HepG2 (cell line): Measurements from ENCODE around the gene TGFBR1.

Experiments used
- BRCA1 ChIP-seq: sonication (generic); formaldehyde crosslinking; IDR thresholded peaks from 2 replicates; pipeline ENCODE4 v1.4.0; 2020; ENCODE audit warnings: missing genetic modification reagents
- CENPT ChIP-seq: sonication (generic); formaldehyde crosslinking; IDR thresholded peaks from 2 replicates; pipeline ENCODE4 v1.8.0; 2022; ENCODE audit warnings: low read depth, mild to moderate bottlenecking, moderate library complexity, missing genetic modification reagents
- CTCF ChIP-seq: sonication (generic); formaldehyde crosslinking; IDR thresholded peaks from 2 replicates; pipeline ENCODE4 v1.5.0; 2020; ENCODE audit warnings: mild to moderate bottlenecking, missing genetic modification reagents, moderate library complexity
- ELK4 ChIP-seq: sonication (generic); formaldehyde crosslinking; IDR thresholded peaks from 2 replicates; pipeline ENCODE4 v1.9.0; 2021; ENCODE audit warnings: missing genetic modification reagents, borderline replicate concordance
- MAZ ChIP-seq, 2 experiments: sonication (generic) in 1 of 2; formaldehyde crosslinking in 1 of 2; IDR thresholded peaks; 2 replicates each; pipeline versions ENCODE4 v1.5.0 to v1.6.1; 2012 to 2020; ENCODE audit warnings: low read depth in 2 of 2, mild to moderate bottlenecking in 2 of 2, borderline replicate concordance in 1 of 2, improper control_type of control experiment in 1 of 2, low read length in 1 of 2, missing genetic modification reagents in 1 of 2, moderate library complexity in 1 of 2
- MTA3 ChIP-seq: sonication (generic); formaldehyde crosslinking; IDR thresholded peaks from 2 replicates; pipeline ENCODE4 v1.4.0; 2020; ENCODE audit warnings: missing genetic modification reagents
- NFATC3 ChIP-seq: sonication (generic); formaldehyde crosslinking; IDR thresholded peaks from 2 replicates; pipeline ENCODE4 v1.5.1; 2020; ENCODE audit warnings: mild to moderate bottlenecking, missing genetic modification reagents
- PCBP2 ChIP-seq: fragments of 200-400 bp; formaldehyde crosslinking; optimal IDR thresholded peaks from 2 replicates; pipeline ENCODE3; 2018; ENCODE audit warnings: low read length, low read depth; ENCODE audit not compliant: poor library complexity, severe bottlenecking
- PHF8 ChIP-seq: sonication (generic); formaldehyde crosslinking; IDR thresholded peaks from 2 replicates; pipeline ENCODE4 v1.5.0; 2020; ENCODE audit warnings: missing genetic modification reagents
- POLR2A ChIP-seq, 2 experiments: IDR thresholded peaks; 2 replicates each; pipeline ENCODE4 v1.6.1; 2011; ENCODE audit warnings: low read depth in 2 of 2, low read length in 2 of 2, mild to moderate bottlenecking in 1 of 2, moderate library complexity in 1 of 2; ENCODE audit not compliant: insufficient read depth in 1 of 2
- REPIN1 ChIP-seq: sonication (generic); formaldehyde crosslinking; IDR thresholded peaks from 2 replicates; pipeline ENCODE4 v1.8.0; 2022; ENCODE audit warnings: missing genetic modification reagents, low read depth, mild to moderate bottlenecking, borderline replicate concordance
- TAF1 ChIP-seq: sonication (generic); formaldehyde crosslinking; IDR thresholded peaks from 2 replicates; pipeline ENCODE4 v1.4.0; 2020; ENCODE audit warnings: missing genetic modification reagents

GRCh38 chr9:99134893-99135341 lies 30.0 kb downstream of the TGFBR1 start:
- no peak for TF ChIP-seq REPIN1
- TF ChIP-seq ELK4 (CRISPR knock-in tag) = no peak
- no peak for TF ChIP-seq CTCF (CRISPR knock-in tag)
- TF ChIP-seq NFATC3 (CRISPR knock-in tag) = no peak
- TF ChIP-seq POLR2A (IDR thresholded peaks at IDR 0.05; ENCODE audit: insufficient read depth in 1 of 2, low read depth in 2 of 2, low read length in 2 of 2) = no peak
- TF ChIP-seq MTA3 (CRISPR knock-in tag) = no peak
- no peak for TF ChIP-seq BRCA1 (CRISPR knock-in tag)
- no peak for TF ChIP-seq CENPT (CRISPR knock-in tag)
- no peak for TF ChIP-seq TAF1 (CRISPR knock-in tag)
- TF ChIP-seq PCBP2 = no peak
- TF ChIP-seq PHF8 = no peak
- TF ChIP-seq MAZ (IDR thresholded peaks at IDR 0.05; ENCODE audit: borderline replicate concordance, low read depth, low read length) = no peak
- TF ChIP-seq MAZ (CRISPR knock-in tag; IDR thresholded peaks at IDR 0.05; ENCODE audit: low read depth) = no peak
